GM21717 (cell line): ENCODE results near the gene GTF2IRD1.
"Not testable (repeated sequence)": the region's sequence is repeated elsewhere in the genome, so short reads cannot be mapped to it uniquely, and the experiment has no call there.

Experiments
- ATAC-seq: cut with Tn5 transposase; IDR thresholded peaks from one replicate; pipeline ENCODE4 v1.9.1; 2021; ENCODE audit warnings: mild to moderate bottlenecking, moderate library complexity; ENCODE audit not compliant: unreplicated experiment

GTF2IRD1 gene

DNA sequence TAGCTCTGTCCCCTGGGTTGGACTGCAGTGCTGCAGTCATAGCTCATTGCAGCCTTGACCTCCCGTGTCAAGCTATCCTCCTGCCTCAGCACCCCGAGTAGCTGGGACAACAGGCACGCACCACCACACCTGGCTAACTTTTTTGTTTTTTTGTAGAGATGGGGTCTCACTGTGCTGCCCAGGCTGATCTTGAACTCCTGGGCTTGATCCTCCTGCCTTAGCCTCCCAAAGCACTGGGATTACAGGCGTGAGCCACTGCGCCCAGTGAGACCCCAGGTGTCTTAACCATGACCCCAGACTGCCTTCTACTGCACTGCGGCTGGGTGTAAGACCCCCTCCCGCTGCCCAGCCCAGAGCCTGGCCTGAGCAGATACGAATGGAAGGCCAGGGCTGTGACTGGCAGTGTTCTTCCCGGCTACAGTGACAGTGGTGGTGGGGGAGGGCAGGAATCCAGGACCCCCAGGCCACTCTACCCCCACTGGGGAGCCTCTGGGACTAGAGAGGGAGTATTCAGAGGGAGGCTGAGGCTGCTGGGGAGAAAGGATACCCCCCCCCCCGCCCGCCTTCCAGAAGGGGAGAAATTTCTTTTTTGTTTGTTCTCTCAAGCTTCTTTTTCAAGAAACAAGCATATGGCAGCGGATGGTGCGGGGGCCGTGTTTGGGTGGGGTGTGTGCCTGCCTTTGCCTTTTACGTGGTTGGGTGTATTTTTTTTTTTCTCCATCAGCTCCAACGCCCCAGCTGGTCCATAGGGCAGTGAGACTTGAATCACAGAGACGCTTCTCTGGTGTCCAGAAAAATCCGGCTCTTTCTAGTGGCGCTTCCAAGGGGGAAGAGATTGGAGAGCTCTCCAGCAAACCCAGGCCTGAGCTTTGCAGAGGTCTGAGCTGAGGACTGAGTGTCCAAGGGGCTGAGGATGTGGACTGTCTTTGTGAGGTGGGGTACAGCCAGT is 36.6 kb downstream of the GTF2IRD1 start:
- ATAC-seq = no peak

DNA sequence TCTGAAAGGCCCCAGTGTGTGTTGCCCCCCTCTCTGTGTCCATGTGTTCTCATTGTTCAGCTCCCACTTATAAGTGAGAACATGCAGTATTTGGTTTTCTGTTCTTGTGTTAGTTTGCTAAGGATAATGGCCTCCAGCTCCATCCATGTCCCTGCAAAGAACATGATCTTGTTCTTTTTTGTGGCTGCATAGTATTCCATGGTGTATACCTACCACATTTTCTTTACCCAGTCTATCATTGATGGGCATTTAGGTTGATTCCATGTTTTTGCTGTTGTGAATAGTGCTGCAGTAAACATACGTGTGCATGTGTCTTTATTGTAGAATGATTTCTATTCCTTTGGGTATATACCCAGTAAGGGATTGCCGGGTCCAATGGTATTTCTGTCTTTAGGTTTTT is 37.8 kb downstream of the GTF2IRD1 start:
- not testable (repeated sequence) for ATAC-seq

DNA sequence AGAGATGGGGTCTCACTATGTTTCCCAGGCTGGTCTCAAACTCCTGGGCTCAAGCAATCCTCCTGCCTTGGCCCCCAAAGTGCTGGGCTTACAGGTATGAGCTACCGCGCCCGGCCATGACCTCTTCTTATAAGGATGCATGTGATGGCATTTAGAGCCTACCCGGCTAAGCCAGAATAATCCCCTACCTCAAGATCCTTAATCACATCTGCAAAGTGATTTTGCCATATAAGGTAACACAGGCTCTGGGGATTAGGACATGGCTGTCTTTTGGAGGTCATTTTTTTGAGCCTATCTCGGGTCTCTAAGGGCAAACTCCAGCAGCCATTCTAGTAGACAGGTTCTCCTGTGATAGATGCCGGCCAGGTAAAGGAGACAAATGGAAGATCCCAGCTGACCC is 39.6 kb downstream of the GTF2IRD1 start:
- no peak for ATAC-seq

DNA sequence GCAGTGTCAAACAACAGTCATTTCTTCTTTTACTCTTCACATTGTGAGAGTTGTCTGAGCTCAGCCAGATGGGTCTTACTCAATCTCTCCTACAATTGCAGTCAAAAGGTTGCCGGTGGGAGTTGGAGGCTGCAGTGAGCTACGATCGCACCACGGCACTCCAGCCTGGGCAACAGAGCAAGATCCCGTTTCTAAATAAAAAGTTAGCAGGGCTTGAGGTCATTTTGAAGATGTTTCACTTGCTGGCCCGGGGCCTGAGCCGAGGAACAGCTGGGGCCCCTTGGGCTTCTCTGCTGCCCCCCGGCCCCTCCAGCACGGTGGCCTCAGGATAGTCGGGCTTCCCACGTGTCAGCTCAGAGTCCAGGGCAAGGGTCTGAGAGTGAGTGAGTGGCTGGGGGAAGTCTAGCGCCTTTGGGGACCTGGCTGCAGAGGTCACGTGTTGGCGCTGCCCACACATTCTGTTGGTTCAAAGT is 40.4 kb downstream of the GTF2IRD1 start:
- ATAC-seq = no peak

- no peak for ATAC-seq
Measured at GRCh38 chr7:74495112-74496086, 41.7 kb downstream of the GTF2IRD1 start.

DNA sequence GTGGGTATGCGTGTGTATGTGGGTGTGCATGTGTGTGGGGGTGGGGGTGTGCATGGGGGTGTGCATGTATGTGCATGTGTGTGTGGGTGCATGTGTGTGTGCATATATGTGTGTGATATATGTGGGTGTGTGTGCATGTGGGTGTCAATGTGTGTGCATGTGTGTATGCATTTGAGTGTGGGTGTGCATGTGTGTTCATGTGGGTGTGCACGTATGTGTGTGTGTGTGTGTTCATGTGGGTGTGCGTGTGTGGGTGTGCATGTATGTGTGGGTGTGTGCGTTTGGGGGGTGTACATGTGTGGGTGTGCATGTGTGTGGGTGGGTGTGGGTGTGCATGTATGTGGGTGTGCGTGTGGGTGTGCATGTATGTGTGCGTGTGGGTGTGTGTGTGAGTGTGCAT is 42.6 kb downstream of the GTF2IRD1 start:
- no peak for ATAC-seq

DNA sequence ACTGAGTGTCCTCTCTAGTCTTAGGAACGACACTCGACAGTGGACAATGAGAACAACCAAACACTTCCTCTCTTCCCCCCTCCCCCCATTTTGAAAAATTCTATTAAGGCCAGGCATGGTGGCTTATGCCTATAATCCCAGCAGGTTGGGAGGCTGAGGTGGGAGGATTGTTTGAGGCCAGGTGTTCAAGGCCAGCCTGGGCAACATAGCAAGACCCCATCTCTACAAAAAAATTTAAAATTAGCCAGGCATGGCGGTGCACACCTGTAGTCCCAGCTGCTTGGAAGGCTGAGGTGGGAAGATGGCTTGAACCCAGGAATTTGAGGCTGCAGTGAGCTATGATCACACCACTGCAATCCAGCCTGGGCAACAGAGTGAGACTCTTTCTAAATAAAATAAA is 43.1 kb downstream of the GTF2IRD1 start:
- not testable (repeated sequence) for ATAC-seq

DNA sequence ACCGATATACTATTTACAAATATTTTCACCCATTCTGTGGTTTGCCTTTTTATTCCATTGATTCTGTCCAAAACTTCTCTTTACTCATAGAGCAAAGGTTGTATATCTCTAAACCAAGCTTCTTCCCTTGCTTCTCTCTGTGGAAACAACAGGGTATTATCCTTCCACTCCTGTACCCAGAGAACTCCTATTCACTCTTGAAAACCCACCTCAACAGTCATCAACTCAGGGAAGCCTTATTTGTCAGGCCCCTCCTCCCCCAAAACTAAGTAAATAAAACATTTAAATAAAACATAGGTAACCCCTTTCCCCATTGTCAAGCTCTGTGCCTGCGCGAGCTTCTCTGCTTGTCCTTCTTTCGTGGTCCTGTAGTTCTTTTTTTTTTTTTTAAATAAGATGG is 44.6 kb downstream of the GTF2IRD1 start:
- no peak for ATAC-seq

GRCh38 chr7:74498996-74499834 is 45.5 kb downstream of the GTF2IRD1 start:
- ATAC-seq = no peak

DNA sequence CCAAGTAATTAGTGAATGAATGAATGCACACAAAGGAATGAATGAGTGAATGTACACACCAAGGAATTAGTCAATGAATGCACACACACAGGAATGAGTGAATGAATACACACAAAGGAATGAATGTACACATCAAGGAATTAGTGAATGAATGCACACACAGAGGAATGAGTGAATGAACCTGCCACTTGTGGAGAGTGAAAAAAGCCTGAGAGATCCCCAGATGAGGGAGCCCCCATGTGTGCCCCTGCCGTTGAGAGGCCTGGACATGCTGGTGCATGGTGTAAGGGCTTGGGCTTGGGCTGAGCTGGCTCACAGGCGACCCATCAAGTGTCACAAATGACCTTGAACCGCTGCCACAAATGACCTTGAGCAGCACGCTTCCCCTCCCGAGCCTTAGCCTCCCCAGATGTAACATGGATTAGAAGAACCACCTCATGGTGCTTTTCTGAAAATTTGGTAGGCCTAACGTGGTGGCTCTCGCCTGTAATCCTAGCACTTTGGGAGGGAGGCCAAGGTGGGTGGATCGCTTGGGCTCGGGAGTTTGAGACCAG is 46.2 kb downstream of the GTF2IRD1 start:
- no peak for ATAC-seq

GRCh38 chr7:74501298-74501697 is 47.6 kb downstream of the GTF2IRD1 start:
- ATAC-seq = no peak

GRCh38 chr7:74502216-74502891 is 48.6 kb downstream of the GTF2IRD1 start:
- ATAC-seq = no peak

DNA sequence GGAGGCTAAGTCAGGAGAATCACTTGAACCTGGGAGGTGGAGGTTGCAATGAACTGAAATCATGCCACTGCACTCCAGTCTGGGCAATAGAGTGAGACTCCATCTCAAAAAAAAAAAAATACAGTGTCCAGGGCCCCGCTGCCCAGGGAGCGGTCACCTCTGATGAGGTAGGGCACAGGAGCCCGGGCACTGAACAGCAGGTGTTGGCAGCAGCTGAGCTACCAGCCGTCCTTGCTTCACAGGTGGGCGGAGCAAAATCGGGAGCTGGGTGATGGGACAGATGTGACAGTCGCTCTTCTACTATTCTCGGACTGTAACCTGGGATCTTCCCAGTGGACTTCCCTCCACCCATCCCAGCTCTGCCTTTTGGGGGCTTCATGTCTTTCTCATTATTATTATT is 49.4 kb downstream of the GTF2IRD1 start:
- ATAC-seq = no peak

- no peak for ATAC-seq
Measured at GRCh38 chr7:74503943-74504342, 50.2 kb downstream of the GTF2IRD1 start.

GRCh38 chr7:74505471-74506324 is 52.0 kb downstream of the GTF2IRD1 start:
- ATAC-seq = no peak

DNA sequence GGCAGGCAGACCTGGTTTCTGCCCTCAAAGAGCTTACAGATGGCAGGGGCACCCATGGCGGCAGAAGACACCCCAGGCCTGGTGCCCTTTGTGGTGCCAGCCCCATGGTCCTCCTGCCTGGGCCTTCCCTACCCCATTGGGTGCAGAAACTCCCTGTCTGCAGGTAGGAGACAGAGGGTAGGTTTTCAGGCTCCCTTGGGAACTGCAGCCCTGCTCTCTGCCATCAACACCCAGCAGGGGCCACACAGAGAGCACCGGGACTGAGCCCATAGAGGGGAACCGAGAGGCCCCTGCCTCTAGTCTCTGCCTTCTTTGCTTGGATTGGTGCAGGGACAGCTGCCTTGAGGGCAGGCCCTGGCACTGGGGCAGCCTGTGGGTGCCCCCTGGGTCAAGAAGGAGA is 52.6 kb downstream of the GTF2IRD1 start:
- ATAC-seq = no peak

- ATAC-seq = no peak
Measured at GRCh38 chr7:74507538-74508319, 54.0 kb downstream of the GTF2IRD1 start.

- ATAC-seq = not testable (repeated sequence)
Measured at GRCh38 chr7:74509453-74509852, 55.7 kb downstream of the GTF2IRD1 start.
